ENCODE results near the gene CYP3A5. TPM values are rescaled to one million over a fixed set of nuclear protein-coding genes. Genes with fewer than 3 reads are reported as not detected.

Gene CYP3A5
- polyA plus RNA-seq, 2 of the 4 experiments (the other 2 are of a cell fraction): 2.3 to 9.7 TPM

GRCh38 chr7:99616359-99617191, 63.2 kb downstream of the CYP3A5 start, which contains the start of gene ZSCAN25:
Gene ZSCAN25 (plus strand): TSS chr7:99616946. CDS start chr7:99619607, 2,661 bp downstream.
- peak; percentile 96 to 97 for DNase-seq (ENCODE audit: low read depth in 1 of 2, low spot score in 1 of 2)
- WGBS (ENCODE audit: missing lambda C conversion rate): 2% methylated on average over 38 of the region's 60 CpGs
- no peaks in the 10 kb centered on the region for H3K9me3 ChIP-seq

More at GRCh38 chr7:99616359-99617191, 63.2 kb downstream of the CYP3A5 start, which contains the start of gene ZSCAN25:
- peak; percentile 97 to 98 for ATAC-seq
- peaks cover 20% of the 10 kb centered on the region for H3K4me1 ChIP-seq
- peak within 1 kb of the TSS; percentile 85 for H3K4me3 ChIP-seq
- CTCF ChIA-PET: interaction anchor here (0.5 to 3.3 kb wide), 38 partner anchors 8 to 374 kb away, joined by 3 to 22 read pairs (median 3); partner anchors contain the start of genes FAM200A, TMEM225B and ZNF655
- peak; percentile 81 for FAIRE-seq
- peak within 1 kb of the TSS; percentile 94 for H3K4me2 ChIP-seq
- POLR2A ChIA-PET: interaction anchor here (0.7 to 2.5 kb wide), 16 partner anchors 13 to 433 kb away, joined by 3 to 20 read pairs (median 4); partner anchors contain the start of genes BUD31, FAM200A, TRIM4 and ZKSCAN1
- TF ChIP-seq FOSL2 (IDR thresholded peaks at IDR 0.05) (no peak), FOSL2 (CRISPR knock-in tag; IDR thresholded peaks at IDR 0.05) (0 out of 2 replicates have a peak, but pooled peaks have one; percentile 1), ZNF302 (CRISPR knock-in tag; IDR thresholded peaks at IDR 0.05) (no peak), BHLHE40 (IDR thresholded peaks at IDR 0.05; ENCODE audit: low read depth, low read length) (no peak), JUN (IDR thresholded peaks at IDR 0.05) (peak; percentile 80 to 93), KDM1A (IDR thresholded peaks at IDR 0.05; ENCODE audit: low read depth) (peak; percentile 87), KDM5A (IDR thresholded peaks at IDR 0.05) (peak; percentile 80), TP53 (CRISPR knock-in tag; IDR thresholded peaks at IDR 0.05) (no peak), CTCF (IDR thresholded peaks at IDR 0.05) (peak; percentile 67), ZSCAN20 (CRISPR knock-in tag; IDR thresholded peaks at IDR 0.05) (no peak), SMC3 (IDR thresholded peaks at IDR 0.05) (peak; percentile 59; the same call in 2 of the 3 replicates), ELK1 (IDR thresholded peaks at IDR 0.05; ENCODE audit: low read depth, low read length) (no peak), PHF8 (IDR thresholded peaks at IDR 0.05; ENCODE audit: borderline replicate concordance, low read depth) (peak; percentile 94), ZC3H11A (IDR thresholded peaks at IDR 0.05) (no peak), CHD4 (IDR thresholded peaks at IDR 0.05; ENCODE audit: borderline replicate concordance) (peak; percentile 38; the same call in 1 of the 2 replicates), HOXB5 (CRISPR knock-in tag; IDR thresholded peaks at IDR 0.05) (peak; percentile 14; the same call in 1 of the 2 replicates), HOXB13 (CRISPR knock-in tag; IDR thresholded peaks at IDR 0.05; ENCODE audit: low read depth) (no peak), HOXA7 (CRISPR knock-in tag; IDR thresholded peaks at IDR 0.05) (no peak), JUNB (IDR thresholded peaks at IDR 0.05) (no peak), RFX5 (IDR thresholded peaks at IDR 0.05) (peak; percentile 51; the same call in 1 of the 2 replicates), ZFP36 (IDR thresholded peaks at IDR 0.05; ENCODE audit: borderline replicate concordance, partially characterized antibody) (peak; percentile 100), NR3C1 (IDR thresholded peaks at IDR 0.05) (no peak), BCL3 (IDR thresholded peaks at IDR 0.05) (peak; percentile 88; the same call in 2 of the 3 replicates), GATA3 (IDR thresholded peaks at IDR 0.05; ENCODE audit: borderline replicate concordance) (peak; percentile 56; the same call in 1 of the 2 replicates), POLR2A (IDR thresholded peaks at IDR 0.05; ENCODE audit: low read length) (peak; percentile 69), HEYL (CRISPR knock-in tag; IDR thresholded peaks at IDR 0.05) (no peak), RAD21 (conservative IDR thresholded peaks at IDR 0.05 in 1 of 2, IDR thresholded peaks at IDR 0.05 in 1 of 2) (peak; percentile 67 to 69)
- TF ChIP-seq, protein P1, sequence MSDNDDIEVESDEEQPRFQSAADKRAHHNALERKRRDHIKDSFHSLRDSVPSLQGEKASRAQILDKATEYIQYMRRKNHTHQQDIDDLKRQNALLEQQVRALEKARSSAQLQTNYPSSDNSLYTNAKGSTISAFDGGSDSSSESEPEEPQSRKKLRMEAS (IDR thresholded peaks at IDR 0.05): peak; percentile 88
- peak within 1 kb of the TSS; percentile 92 to 95 for H3K27ac ChIP-seq

Measured in A549 (cell line).